HG03457 (cell line): ENCODE measurements around the gene QRFP.

Source experiments
- ATAC-seq: cut with Tn5 transposase; IDR thresholded peaks from one replicate; pipeline ENCODE4 v1.9.1; 2021; ENCODE audit warnings: moderate number of reproducible peaks; ENCODE audit not compliant: unreplicated experiment

Gene QRFP, protein sequence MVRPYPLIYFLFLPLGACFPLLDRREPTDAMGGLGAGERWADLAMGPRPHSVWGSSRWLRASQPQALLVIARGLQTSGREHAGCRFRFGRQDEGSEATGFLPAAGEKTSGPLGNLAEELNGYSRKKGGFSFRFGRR

DNA sequence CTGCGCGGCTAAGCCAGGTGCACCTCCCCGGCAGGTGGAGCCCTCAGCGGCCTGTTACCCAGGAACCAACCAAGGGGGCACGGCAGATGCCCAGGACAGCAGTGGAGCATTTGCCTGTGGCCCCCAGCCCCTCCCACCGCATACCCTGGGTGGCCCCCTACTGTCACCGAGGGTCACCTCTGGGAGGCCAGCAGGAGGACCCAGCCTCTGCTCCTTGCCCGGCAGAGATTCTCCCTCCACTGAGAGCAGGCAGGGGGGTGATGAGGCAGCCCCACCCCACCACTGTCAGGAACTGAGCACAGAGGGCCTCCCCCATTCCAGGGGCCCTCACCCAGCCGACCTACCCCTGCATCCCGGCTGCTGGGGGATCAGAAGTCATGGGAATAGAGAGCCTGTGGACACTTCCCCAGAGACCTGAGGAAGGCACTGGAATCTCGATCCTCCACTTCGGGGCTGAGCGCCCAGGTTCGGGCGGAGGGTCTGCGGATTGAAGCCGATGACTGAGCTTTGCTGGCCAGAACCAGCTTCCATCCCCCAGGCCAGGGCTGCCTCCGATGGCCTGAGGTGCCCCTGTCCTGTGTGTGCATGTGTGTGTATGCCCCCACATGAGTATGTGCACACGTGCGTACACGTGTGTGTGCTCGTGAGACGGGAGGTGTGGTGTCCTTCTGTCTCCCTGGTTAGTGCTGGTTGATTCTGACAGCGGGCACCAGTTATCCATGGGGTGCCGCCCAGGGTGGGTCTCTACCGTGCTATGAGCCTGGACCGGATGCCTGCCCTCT, at the start of gene QRFP:
Gene QRFP (minus strand): TSS at position 580 of the 782 bp plus-strand sequence. CDS start 2,974 bp downstream, outside the sequence.
- ATAC-seq, result no peak

DNA sequence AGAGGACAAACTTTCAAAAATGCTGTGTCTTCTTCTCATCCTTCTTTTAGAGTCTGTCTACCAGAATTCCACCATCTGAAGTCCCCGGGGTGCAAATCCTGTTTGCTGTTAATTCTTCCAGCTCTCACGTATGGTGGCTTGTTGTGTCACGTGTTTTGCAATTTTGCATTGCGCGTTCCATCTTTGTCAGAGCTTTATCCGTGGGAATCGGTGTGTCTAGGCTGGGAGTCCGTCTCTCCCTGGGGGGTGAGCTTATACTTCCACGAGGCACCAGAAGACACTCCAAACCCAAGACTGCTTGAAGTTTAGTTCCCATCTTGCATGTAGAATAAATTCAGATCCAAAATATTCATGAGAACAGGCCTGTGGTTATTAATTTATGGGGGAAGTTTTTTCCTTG, 48.6 kb upstream of the QRFP start:
- ATAC-seq, result no peak

DNA sequence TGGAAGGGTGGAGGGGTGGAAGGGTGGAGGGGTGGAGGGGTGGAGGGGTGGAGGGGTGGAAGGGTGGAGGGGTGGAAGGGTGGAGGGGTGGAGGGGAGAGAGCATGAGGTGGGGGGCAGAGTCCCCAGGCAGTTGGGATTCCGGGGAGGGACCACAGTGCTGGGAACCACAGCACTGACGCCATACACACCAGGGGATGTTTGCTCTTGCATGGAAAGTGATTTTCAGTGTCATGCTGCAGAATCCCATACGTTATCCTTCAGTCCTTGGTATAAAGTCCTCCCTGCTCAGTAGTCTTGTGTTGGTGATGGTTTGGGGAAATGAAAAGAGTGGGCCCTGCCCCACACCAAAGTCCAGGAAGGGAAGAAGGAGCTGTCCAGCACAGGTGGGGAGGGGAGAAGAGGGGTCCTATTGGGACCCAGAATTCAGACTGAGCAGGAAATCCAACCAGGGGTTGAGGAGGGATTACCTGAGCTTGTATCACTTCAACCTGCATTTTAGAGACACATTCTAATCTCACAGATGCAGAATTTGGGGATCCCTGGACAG, 48.0 kb upstream of the QRFP start:
- no peak for ATAC-seq

DNA sequence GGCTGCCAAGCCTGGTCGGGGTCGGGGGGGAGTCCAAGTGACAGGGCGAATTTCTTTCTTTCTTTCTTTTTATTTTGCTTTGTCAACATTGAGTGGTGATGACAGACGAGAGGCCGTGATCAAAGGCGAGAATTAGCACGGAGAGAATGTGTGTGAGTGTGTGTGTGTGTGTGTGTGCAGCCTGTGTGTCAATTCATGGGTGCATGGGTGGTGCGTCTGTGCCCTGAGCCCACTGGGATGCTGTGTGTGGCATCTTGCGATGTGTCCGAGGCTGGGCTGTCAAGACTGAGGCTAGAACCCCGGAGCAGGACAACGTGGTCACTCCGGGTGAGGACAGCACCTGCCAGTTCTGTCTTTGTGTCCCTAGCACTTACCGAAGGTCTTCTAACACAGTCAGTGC, 47.2 kb upstream of the QRFP start:
- ATAC-seq, result no peak

DNA sequence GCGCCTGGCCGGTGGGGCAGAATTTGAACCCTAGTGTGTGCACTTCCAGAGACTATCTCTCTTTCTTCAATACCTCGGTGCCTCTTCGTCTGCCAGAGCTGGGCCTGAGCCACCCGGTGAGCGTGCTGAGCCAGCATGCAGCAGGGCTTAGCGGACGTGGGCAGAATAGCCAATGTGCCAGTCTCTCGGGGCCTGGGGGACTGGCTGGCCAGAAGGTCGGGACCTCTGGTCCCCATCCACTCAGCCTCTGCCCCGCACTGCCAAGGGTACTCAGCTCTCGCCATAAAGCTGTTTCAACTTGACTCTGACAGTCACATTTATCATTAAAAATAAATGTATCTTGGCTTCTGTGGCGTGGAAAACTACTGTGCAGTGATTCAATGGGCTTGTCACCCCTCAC, 46.6 kb upstream of the QRFP start:
- ATAC-seq, result no peak

DNA sequence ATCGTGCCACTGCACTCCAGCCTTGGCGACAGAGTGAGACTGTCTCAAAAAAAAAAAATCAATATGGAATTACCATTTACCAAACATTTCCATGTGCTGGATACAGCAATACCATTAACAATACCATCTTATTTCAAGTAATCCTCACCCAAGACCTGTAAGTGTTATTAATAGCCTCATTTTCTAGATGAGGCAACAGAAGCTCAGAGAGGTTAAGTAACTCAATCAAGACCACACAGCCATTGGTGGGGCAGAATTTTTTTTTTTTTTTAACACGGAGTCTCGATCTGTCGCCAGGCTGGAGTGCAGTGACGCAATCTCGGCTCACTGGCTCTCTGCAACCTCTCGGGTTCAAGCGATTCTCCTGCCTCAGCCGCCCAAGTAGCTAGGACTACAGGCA, 46.1 kb upstream of the QRFP start:
- ATAC-seq, result no peak

DNA sequence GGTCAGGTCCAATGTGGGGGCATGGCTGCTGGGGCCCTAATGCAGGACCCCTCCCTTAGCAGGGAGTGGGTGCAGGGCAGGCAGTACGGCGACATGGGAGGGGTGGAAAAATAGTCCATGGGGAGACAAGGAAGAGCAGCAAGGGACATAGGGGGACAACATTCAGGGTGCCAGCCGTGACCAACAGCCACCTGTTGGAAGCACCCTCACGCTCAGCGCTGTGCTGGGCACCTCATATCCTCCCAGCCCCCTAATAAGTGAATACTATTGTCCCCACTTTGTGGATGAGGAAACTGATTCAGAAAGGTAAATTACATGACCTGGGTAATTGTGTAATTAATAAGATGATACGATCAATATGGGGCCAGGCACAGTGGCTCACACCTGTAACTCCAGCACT, 45.5 kb upstream of the QRFP start:
- no peak for ATAC-seq

DNA sequence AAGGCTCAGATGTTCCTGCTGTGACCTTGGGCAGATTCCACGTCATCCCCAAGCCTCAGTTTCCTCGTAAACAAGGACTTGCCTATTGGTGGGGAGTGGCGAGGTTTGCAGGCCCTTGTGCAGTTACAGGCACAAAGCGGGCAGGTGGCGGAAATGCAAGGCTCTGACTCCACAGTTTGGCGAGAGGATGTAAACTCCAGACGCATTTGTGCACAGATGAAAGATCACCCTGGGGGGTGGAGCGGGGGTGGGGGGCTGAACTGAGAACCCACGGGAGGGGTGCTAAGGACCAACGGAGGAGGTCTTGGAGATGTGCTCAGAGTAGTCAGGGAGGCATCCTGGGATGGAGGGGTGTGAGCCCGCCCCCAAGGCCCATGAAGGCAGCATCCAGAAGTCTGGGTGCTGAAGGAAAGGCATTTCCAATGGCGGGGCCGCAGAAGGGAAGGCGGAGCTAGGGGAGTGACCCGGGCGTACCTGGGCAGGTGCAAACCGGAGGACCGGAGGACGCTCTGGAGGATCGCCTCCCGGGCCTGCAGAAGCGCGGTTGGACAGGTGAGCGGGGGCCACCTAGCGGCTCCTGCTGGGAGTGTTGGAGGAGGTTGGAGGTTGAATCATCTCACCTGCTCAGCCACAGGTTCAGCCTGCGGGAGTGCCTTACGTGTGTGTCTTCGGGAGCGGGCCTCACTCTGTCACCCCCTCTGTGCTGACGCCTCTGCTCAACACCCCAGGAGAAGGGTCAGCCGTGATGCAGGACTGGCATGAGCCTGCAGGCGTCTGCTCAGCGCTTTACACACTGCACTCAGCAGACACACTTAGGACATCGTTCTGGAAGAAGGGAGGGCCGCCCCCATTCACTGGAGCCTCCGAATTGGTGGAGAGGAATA, 44.3 kb upstream of the QRFP start:
- no peak for ATAC-seq

DNA sequence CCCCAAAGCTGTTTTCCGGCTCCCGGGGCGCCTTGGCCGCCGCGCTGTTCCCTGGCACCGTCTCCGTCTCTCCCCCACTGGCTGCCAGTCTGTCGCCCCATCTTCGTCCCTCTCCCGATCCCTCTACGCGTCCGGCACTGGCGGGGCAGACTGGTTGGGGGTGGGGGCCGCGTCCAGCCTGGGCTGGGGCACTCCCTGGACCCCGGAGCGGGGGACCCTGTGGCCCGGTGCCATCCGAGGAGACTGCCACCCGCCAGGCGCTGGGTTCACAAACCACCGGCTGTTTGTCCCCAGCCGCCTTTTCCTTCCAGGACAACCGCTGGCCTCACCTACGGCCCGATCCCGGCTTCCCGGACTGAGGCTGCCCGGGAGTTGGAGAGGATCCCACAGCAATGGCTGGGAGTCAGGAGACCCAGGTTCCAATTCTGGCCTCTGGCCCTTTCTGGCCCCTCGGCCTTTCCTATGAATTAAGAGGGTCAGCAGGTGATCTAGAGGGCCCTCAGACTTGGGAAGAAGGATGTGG, 43.5 kb upstream of the QRFP start:
- ATAC-seq, result no peak

DNA sequence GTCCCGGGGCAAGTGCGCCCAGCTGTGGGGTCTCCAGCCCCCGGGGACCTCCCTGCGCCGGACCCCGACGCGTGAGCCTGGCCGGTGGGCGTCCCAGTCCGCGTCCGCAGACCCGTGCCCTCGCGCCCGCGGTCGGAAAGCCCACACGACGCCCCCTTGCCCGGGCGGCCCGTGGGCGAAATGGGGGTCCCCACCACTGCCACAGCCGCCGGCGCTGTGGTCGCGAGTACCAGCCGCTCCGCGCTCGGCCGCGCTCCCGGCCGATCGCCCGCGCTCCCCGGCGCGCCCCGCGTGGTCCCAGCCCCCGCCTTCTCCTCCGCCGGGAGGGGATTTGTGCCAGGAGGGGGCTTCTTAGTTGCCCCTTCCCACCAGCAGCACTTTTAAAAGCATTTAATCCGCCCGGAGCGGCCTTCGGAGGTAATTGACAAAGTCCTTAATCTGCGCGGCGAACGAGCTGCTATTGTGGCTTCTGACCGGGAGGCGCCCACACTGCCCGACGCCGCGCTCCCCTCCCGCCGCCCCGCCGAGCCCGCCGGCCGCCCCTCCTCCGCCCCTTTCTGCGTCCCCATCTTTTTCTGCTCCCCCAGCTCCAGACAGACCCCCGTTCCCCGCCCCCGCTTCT, 42.9 kb upstream of the QRFP start:
- no peak for ATAC-seq

DNA sequence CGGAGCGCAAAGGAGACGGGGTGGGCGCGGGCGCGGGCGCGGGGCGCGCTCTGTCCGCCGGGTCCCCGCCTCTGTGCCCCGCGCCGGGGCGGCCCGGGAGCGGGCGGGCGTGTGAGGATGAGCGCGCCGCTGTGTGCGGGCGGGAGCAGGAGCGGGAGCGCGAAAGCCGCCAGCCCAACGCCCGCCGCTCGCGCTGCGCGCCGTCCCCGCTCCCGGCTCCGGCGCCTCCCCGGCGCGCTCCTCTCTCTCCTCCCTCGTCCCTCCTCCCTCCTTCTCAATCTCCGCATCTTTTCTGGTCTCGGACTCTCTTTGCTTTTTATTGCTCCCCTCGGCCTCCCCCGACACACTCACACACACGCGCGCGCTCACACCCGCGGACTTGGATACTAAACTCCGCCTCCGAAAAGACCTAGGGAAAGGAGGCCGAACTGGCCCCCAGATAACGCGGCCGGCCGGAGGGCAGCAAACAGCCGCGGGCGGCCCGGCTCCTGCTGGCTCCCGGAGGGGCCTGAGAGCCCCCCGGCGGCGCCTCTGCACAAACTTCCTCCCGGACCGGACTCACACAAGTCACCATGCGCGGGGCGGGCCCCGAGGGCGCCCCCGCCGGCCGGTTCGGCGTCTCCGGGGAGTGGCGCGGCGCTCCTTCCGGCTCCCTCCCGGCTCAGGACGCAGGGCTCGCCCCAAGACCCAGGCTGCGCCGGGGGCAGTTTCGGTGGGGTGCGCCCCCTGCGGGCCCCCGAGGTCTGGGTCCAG, 42.2 kb upstream of the QRFP start, which contains the start of gene FIBCD1:
Gene FIBCD1 (minus strand): TSS at position 596 of the 753 bp plus-strand sequence. CDS start 640 bp downstream, outside the sequence.
- ATAC-seq, result no peak

DNA sequence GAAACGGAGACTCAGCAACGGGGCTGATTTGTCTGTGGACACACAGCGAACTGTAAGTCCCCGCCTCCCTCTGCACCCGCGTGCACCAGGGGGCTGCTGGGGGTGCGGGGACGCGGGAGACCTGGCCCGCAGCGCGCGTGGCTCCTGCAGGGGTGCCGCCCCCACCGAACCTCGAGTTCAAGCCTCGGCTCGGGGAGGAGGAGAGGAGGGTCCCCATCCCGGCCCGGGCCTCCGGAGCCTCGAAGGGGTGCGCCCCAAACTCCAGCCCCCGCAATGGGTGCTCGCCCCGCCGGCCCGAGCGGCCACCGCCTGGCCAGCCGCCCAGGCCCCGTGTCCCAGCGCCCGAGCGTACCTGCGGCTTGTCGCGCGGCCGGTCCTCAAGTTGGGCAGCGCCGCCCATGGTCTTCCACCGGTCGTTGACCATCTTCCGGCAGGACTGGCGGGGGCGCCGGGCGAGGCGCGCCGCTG, 41.6 kb upstream of the QRFP start:
- ATAC-seq, result no peak

DNA sequence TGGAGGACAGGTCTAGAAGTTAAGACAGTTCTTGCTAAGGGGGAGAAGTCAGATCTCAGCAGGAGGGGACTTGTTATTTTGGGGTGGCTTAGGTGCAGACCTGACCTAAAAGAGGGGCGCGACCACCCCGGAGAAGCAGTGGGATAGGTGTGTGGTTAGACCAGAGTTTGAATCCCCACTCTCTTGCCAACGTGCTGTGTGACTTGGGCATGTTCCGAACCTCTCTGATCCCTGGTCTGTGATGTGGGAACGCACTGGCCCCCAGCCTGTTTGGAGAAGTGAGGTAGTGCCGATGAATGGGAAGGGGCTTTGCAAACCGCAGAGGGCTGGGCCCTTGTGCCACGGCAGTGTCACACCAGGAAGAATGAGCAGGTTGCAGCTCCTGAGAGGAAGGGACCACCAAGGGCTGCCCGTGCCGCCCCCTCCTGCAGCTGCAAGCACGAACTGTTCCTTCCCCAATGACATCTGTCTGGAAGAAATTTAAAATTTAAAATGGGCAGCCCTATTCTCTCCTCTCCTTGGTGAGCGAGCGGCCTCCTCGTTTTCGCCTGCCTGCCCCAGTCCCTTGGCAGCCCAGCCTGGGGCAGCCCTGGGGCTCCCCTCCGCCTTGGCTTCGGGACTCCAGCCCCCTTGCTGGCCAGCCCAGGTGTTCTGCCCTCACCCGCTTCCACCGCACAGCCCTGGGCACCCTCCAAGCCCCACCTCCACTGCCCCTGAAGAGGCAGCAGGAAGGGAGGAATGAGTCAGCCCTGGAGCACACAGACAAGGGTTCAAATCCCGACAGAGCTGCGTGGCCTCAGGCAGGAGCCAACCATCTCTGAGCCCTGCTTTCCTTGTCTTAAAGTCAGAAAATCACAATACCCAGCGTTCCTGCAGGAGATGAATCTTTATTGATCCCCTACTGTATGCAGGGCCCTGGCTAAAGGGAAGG, 40.8 kb upstream of the QRFP start:
- ATAC-seq, result no peak

DNA sequence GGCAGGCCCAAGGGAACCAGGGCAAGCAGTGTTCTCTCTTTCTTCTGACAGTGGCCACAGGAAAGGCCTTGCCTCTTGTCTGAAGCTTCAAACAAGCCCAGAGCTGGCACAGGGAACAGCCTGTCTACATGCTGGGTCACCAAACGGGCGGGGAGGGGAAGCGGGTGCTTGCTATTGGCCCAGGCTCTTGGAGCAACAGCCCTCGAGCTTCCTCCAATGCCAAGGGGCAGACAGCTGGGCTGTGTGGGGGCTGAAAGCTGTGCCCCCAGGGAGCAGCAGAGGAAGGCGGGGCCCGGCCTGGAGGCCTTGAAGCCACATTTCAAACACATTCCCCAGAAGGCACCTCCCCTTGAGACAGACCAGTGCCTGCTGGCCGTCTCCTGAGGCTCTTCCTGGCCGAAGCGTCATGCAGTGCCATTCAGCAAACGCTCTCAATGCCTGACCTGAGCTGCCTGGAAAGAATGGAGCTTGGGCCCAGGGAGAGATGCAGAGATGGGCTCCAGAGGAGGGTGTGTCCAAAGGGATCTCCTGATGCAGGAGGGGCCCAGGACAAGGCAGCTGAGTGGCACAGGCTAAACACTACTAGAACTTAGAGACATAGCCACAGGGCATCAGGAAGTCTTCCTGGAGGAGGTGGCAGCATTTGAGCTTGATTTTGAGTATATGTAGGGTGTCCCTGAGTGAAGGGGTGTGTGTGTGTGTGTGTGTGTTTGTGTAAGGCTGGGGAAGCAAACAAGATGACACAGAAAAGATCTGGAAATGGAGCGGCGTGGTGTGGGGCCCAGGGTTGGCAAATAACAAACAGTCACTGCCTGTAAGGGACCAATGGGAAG, 39.9 kb upstream of the QRFP start:
- no peak for ATAC-seq

DNA sequence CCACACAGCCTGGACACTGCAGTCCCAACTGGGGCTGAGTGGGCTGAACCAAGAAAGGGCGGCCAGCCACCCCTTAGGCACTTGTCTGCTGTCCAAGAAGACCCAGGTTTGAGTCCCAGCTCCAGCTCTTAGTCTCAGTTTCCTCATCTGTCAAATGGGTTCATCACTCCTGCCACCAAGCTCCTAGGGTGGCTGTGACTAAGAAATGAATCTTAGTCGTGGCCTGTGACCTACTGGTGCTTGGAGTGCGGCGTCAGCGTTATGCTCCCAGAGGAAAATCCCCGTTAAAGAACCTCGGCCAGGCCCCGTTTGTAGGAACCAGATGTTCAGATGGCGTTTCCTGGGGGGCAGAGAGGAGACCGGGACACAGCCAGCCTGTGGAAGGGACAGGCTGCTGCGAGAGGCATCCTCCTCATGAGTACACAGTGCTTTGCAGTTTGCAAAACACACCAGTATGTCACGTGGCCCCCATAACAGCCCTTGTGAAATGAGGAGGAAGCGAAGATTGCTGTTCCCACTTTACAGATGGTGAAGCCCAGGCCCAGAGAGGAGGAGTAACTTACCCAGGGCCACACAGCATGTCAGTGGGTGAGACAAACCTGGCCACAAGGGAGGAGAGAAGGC, 39.1 kb upstream of the QRFP start:
- ATAC-seq, result no peak

DNA sequence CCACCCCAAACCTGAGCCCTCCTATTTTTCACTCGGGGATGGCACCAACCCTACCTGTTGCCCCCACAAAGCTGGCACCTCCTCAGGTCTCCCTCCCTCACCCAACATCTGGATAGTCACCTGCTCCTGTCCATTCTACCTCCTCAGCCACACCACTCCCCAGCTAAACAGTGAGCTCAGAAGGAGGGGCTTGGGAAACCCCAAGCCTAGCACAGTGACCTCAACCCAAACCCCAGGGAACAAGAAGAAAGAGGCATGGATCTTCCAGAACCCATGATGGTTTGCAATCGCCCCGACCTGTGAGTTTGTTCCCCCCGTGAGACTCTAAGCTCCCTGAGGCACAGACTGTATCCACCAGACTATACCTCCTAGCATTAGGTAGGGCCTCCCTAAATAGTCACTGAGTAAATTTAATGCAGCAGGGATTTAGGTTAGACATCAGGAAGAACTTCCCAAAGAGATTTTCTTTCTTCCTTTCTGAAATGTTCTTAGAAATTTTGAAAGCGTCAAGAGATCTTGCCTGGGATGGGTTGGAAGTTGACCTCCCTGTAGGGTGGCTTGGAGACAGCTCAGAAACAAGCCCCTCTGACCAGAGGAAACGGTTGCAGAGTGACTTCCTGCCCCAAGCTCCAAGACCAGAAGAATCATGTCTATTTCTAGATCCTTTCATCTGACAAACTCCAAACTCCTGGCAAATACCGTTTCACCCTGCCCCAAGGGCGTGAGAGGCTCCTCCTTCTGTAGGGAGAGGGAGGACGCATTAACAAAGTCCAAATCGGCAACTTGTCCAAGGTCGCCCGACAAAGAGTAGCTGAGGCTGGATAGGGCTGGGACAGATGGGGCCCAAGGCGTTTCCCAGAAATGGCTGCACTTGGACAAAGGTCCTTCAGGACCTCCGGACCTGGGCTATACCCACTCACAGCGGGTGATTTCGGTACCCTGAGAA, 38.4 kb upstream of the QRFP start:
- ATAC-seq, result no peak
